ENCODE data around the gene CASZ1. TPM values are rescaled to one million over a fixed set of nuclear protein-coding genes. Genes with fewer than 3 reads are reported as not detected.

Gene CASZ1
- total and polyA plus RNA-seq, 12 donors = 2.5 to 35.2 (median 7.0) TPM

DNA sequence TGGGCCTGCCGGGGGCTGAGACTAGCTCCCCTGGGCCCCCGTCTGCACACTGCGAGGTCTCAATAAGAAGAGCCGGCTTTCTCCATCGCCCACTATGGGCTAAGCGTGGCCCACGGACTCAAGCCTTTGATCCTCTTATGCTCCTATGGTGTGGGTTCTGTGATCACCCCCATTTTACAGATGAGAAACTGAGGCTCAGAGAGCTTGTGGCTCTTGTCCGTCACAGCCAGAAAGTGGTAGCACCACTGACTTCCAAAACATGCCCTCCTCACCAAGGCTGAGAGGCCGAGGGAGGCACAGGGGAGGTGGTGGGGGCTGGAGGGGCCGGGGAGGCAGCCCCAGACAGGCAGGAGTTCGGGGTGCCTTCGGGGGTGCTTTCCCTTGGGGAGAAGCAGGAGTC lies 39.0 kb upstream of the CASZ1 start:
- no peak overlapping the region for H3K27ac ChIP-seq
- intact Hi-C loops (cut with DNase I) = no loop called here
- no peaks in the 10 kb centered on the region for H3K4me1 ChIP-seq (replicated peaks in 1 of 2)
- WGBS, 4 donors = 29 to 44% (median 41%) methylated on average over 1 to 12 of the region's 12 CpGs
- H3K36me3 ChIP-seq (replicated peaks in 1 of 2) = no peaks in the 10 kb centered on the region
- TF ChIP-seq POLR2A (IDR thresholded peaks at IDR 0.05) = no peak
- TF ChIP-seq, protein P1, sequence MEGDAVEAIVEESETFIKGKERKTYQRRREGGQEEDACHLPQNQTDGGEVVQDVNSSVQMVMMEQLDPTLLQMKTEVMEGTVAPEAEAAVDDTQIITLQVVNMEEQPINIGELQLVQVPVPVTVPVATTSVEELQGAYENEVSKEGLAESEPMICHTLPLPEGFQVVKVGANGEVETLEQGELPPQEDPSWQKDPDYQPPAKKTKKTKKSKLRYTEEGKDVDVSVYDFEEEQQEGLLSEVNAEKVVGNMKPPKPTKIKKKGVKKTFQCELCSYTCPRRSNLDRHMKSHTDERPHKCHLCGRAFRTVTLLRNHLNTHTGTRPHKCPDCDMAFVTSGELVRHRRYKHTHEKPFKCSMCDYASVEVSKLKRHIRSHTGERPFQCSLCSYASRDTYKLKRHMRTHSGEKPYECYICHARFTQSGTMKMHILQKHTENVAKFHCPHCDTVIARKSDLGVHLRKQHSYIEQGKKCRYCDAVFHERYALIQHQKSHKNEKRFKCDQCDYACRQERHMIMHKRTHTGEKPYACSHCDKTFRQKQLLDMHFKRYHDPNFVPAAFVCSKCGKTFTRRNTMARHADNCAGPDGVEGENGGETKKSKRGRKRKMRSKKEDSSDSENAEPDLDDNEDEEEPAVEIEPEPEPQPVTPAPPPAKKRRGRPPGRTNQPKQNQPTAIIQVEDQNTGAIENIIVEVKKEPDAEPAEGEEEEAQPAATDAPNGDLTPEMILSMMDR (IDR thresholded peaks at IDR 0.05) = no peak
- H3K27me3 ChIP-seq = peaks cover 9% of the 10 kb centered on the region
- H3K4me3 ChIP-seq = no peak overlapping the region
- DNase-seq = no peak
- H3K9me3 ChIP-seq (replicated peaks in 1 of 3) = no peaks in the 10 kb centered on the region

DNA sequence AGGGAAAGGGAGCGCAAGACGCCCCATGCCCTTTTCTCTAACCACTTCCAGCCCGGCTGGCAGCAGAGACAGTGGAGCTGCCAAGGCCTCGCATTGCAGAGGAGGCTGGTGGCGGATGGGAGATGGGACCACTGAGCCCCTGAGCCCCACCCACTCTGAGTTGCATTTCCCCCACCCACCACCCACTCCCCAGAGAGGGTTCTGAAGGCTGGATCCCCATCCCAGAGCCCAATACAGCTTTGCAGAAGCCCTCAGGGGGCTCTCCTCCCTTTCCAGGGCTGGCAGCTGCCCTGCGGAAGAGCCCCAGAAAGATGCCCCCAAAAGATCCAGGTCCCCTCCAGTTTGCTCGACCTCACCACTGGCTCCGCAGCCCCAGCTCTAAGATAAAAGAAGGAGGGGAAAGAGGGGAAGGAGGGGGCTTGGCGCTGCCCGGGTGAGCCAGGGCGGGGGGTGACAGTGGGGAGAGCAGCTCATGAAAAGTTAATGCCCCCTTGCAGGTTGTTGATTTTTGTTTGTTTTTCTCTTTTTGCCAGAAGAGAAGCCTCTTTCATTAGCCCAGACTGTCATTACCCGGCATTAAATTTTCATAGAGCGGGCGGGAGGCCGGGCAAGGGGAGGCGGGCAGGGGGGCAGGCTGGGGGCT lies 38.4 kb upstream of the CASZ1 start:
- H3K27ac ChIP-seq = no peak overlapping the region
- TF ChIP-seq POLR2A (IDR thresholded peaks at IDR 0.05) = no peak
- TF ChIP-seq, protein P1 (IDR thresholded peaks at IDR 0.05) = no peak
- H3K4me1 ChIP-seq (replicated peaks in 1 of 2) = no peaks in the 10 kb centered on the region
- no peaks in the 10 kb centered on the region for H3K9me3 ChIP-seq (replicated peaks in 1 of 3)
- H3K4me3 ChIP-seq = no peak overlapping the region
- intact Hi-C loops (cut with DNase I) = no loop called here
- H3K36me3 ChIP-seq (replicated peaks in 1 of 2) = no peaks in the 10 kb centered on the region
- 46 to 63% (median 55%) methylated on average over 10 to 16 of the region's 16 CpGs for WGBS, 4 donors
- DNase-seq = no peak
- H3K27me3 ChIP-seq = peaks cover 9% of the 10 kb centered on the region

GRCh38 chr1:10833630-10834557 lies 37.4 kb upstream of the CASZ1 start:
- TF ChIP-seq POLR2A (IDR thresholded peaks at IDR 0.05) = no peak
- TF ChIP-seq, protein P1 (IDR thresholded peaks at IDR 0.05) = no peak
- intact Hi-C loops (cut with DNase I) = no loop called here
- no peaks in the 10 kb centered on the region for H3K9me3 ChIP-seq (replicated peaks in 1 of 3)
- H3K4me3 ChIP-seq = no peak overlapping the region
- no peaks in the 10 kb centered on the region for H3K36me3 ChIP-seq (replicated peaks in 1 of 2)
- no peaks in the 10 kb centered on the region for H3K4me1 ChIP-seq (replicated peaks in 1 of 2)
- 64 to 76% (median 75%) methylated on average over 9 of the region's 9 CpGs for WGBS, 4 donors
- H3K27me3 ChIP-seq = peaks cover 9% of the 10 kb centered on the region
- no peak for DNase-seq
- H3K27ac ChIP-seq = no peak overlapping the region

DNA sequence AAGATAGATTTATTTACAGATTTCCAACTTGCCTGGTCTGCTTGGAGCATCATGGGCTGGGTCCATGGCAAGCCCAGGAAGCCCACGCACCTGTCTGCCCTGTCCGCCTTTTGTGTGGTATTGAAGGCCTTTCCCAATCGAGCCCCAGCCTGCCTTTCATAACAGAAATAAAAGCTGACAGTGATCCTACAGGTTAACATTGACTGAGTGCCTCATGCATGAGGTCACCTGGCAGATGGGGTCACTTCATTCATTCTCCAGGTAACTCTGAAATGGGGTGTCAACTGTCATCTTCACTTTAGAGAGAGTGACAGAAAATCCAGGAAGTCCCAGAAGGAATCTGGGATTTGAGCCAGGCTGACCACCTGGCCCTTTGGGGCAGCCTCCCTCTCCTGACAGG lies 36.3 kb upstream of the CASZ1 start:
- whole genome bisulfite sequencing, 4 donors = 82 to 87% (median 86%) methylated on average over 3 of the region's 3 CpGs
- H3K27ac ChIP-seq = no peak overlapping the region
- TF ChIP-seq POLR2A (IDR thresholded peaks at IDR 0.05) = no peak
- TF ChIP-seq, protein P1 (IDR thresholded peaks at IDR 0.05) = no peak
- no peak for DNase-seq
- intact Hi-C loops (cut with DNase I) = no loop called here
- H3K36me3 ChIP-seq (replicated peaks in 1 of 2) = no peaks in the 10 kb centered on the region
- H3K9me3 ChIP-seq (replicated peaks in 1 of 3) = no peaks in the 10 kb centered on the region
- peaks cover 9% of the 10 kb centered on the region for H3K27me3 ChIP-seq
- H3K4me1 ChIP-seq (replicated peaks in 1 of 2) = no peaks in the 10 kb centered on the region
- no peak overlapping the region for H3K4me3 ChIP-seq

Measured in adrenal gland (tissue), 12 donors.